Transverse colon (tissue), 4 donors: ENCODE measurements around the gene C21orf58. TPM values are rescaled to one million over a fixed set of nuclear protein-coding genes. Genes with fewer than 3 reads are reported as not detected.

ENCODE experiments used
- DNase-seq: peaks from one replicate; pipeline ENCODE4 v3.0.0-alpha.2; 2019
- H3K27ac ChIP-seq, 4 donors: fragments of 200-600 bp; sonication (generic); 2 replicates each; pipeline ENCODE4 v1.5.1; 2016 to 2018; ENCODE audit warnings: inconsistent platforms in 4 of 4
- H3K27me3 ChIP-seq: fragments of 200-600 bp; sonication (generic); 2 replicates; pipeline ENCODE4 v1.5.1; 2017; ENCODE audit warnings: inconsistent platforms
- H3K36me3 ChIP-seq, 4 donors: fragments of 200-600 bp; sonication (generic); 2 replicates each; pipeline ENCODE4 v1.5.1; 2017 to 2019; ENCODE audit warnings: inconsistent platforms in 4 of 4
- H3K4me1 ChIP-seq, 4 donors: fragments of 200-600 bp; sonication (generic); 2 replicates each; pipeline ENCODE4 v1.5.1; 2017 to 2020; ENCODE audit warnings: inconsistent platforms in 4 of 4
- H3K4me3 ChIP-seq, 4 donors: fragments of 200-600 bp; sonication (generic); 1 replicate in 1 of 4; 2 replicates in 3 of 4; pipeline versions ENCODE4 v1.5.1 to v1.6.1; 2017 to 2019; ENCODE audit warnings: inconsistent platforms in 4 of 4
- H3K9me3 ChIP-seq, 2 donors: fragments of 200-600 bp; sonication (generic); 2 replicates each; pipeline ENCODE4 v1.5.1; 2017 to 2019; ENCODE audit warnings: inconsistent platforms in 2 of 2
- CTCF ChIP-seq, 5 experiments: fragments of 200-600 bp in 3 of 5; fragments of 450-650 bp in 2 of 5; sonication (generic) in 3 of 5; IDR thresholded peaks; 1 replicate in 2 of 5; 2 replicates in 3 of 5; pipeline ENCODE4 v1.5.1; 2016 to 2017; ENCODE audit warnings: antibody characterized with exemption in 5 of 5, inconsistent platforms in 3 of 5, mild to moderate bottlenecking in 2 of 5, moderate library complexity in 1 of 5
- EP300 ChIP-seq: sonication (generic); formaldehyde crosslinking; IDR thresholded peaks from one replicate; pipeline ENCODE4 v1.6.1; 2017; ENCODE audit warnings: antibody characterized with exemption, low read depth
- POLR2A ChIP-seq: fragments of 450-650 bp; IDR thresholded peaks from one replicate; pipeline ENCODE4 v1.6.1; 2016; ENCODE audit warnings: antibody characterized with exemption, mild to moderate bottlenecking, moderate library complexity
- POLR2AphosphoS5 ChIP-seq, 3 donors: sonication (generic); formaldehyde crosslinking; IDR thresholded peaks; one replicate each; pipeline ENCODE4 v1.6.1; 2016; ENCODE audit warnings: antibody characterized with exemption in 3 of 3
- WGBS, 2 donors: methylation state at CpG; one replicate each; pipeline ENCODE4 v1.1.5; 2018; ENCODE audit warnings: low coverage in 1 of 2; 5-methylcytosine and 5-hydroxymethylcytosine counted together
- in situ Hi-C, 4 donors: fragments of 200-750 bp; cut with MboI; loops; one replicate each; pipeline versions ENCODE4 v1.15.0 to v1.15.1; 2017; ENCODE audit warnings: low sequenced_read_pairs in 3 of 4, low pct_ligation_motif_present in 1 of 4, low pct_unique_long_range_greater_than_20kb in 1 of 4
- intact Hi-C: fragments of 100-400 bp; cut with DNase I; formaldehyde crosslinking; loops from one replicate; pipeline ENCODE4 v1.15.1; 2023; ENCODE audit warnings: low total_unique reads
- total RNA-seq, 4 donors: library from RNA; depleted of rRNA; stranded (reverse); fragments of >200 nt; gene quantifications; one replicate each; pipeline ENCODE4 v1.1.0, GENCODE V29; 2016

The C21orf58 gene
- total RNA-seq, 4 donors from 2014 or later: 2.5 to 79.8 (median 7.6) TPM

GRCh38 chr21:46264046-46264689, 59.5 kb downstream of the C21orf58 start:
- H3K27ac ChIP-seq: no peak overlapping the region
- in situ Hi-C loops: no loop called here
- 93% methylated on average over 22 of the region's 22 CpGs; no CpG with 5 or more reads in 1 of the 2 donors for WGBS, 2 donors
- H3K36me3 ChIP-seq: peaks cover 0 to 64% (median 33%) of the 10 kb centered on the region in 4 donors
- no peak for DNase-seq
- no peak overlapping the region for H3K4me3 ChIP-seq
- no peaks in the 10 kb centered on the region for H3K9me3 ChIP-seq
- intact Hi-C loops: no loop called here
- H3K4me1 ChIP-seq: no peaks in the 10 kb centered on the region
- TF ChIP-seq POLR2AphosphoS5 (IDR thresholded peaks at IDR 0.05) (no peak), CTCF (IDR thresholded peaks at IDR 0.05) (no peak), POLR2A (no peak), EP300 (no peak)
- no peaks in the 10 kb centered on the region for H3K27me3 ChIP-seq

DNA sequence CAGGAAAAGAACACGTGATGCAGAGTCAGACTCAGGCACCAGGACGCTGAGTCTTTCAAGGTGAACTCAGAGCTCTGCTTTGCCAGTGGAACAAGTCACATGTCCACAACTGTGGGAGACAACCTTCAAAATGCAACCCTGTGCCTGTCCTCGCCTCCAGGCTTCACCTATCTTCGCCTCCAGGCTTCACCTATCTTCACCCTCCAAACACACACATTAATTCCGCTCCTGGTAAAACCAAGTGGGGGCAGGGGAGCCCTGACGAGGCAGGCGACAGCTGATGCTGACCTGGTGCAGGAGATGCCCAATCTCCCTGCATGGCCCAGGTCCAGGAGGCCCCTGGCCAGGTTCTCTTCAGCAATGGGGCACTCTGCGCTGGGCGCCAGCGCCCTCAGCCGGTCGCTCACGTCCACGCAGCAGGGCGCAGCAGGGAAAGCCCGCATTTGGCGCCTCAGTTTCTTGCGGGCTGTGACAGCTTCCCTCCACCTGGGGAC, 67.1 kb downstream of the C21orf58 start:
- H3K36me3 ChIP-seq: peaks cover 0 to 82% (median 37%) of the 10 kb centered on the region in 4 donors
- 92% methylated on average over 18 of the region's 18 CpGs; no CpG with 5 or more reads in 1 of the 2 donors for WGBS, 2 donors
- no peaks in the 10 kb centered on the region for H3K27me3 ChIP-seq
- in situ Hi-C loops: no loop called here
- intact Hi-C loops: no loop called here
- H3K4me3 ChIP-seq: no peak overlapping the region
- H3K27ac ChIP-seq: no peak overlapping the region
- H3K9me3 ChIP-seq: no peaks in the 10 kb centered on the region
- H3K4me1 ChIP-seq: no peaks in the 10 kb centered on the region
- DNase-seq: no peak
- TF ChIP-seq POLR2A (no peak), CTCF (IDR thresholded peaks at IDR 0.05) (no peak), POLR2AphosphoS5 (IDR thresholded peaks at IDR 0.05) (no peak), EP300 (no peak)

DNA sequence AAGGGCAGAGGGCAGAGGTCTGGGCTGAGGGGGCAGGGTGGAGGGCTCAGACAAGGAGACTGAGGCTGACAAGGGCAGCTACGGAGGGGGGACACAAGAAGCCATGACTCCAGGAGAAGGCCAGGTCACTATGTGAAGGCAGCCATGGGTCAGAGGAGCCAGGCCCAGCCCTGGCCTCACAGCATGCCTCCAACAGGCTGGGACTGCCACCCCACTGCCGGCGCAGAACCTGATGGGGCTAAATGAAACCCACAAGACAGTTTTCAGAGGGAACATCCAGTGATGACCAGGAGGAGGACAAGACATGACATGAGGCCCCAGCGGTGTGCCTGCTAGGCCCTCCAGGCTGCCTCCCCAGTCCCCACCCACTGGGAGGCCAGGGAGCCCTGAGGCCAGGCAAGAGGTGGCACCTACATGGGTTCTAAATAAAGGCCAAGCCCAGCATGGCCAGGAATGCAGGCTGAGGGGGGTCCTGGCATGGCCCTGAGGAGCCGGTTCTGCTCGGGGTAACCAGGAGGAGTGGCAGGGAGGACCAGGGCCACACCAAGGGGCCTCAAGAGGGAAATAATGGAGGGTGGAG, 67.8 kb downstream of the C21orf58 start:
- Histone ChIP-seq H3K4me3 (no peak overlapping the region), H3K4me1 (no peaks in the 10 kb centered on the region), H3K9me3 (no peaks in the 10 kb centered on the region), H3K27ac (no peak overlapping the region), H3K36me3 (peaks cover 0 to 79% (median 36%) of the 10 kb centered on the region in 4 donors), H3K27me3 (no peaks in the 10 kb centered on the region)
- in situ Hi-C loops (no loop called here), intact Hi-C loops (no loop called here)
- no peak for DNase-seq
- 89 to 100% methylated on average over 2 to 6 of the region's 6 CpGs for WGBS, 2 donors
- TF ChIP-seq EP300 (no peak), POLR2A (no peak), CTCF (IDR thresholded peaks at IDR 0.05) (no peak), POLR2AphosphoS5 (IDR thresholded peaks at IDR 0.05) (no peak)

DNA sequence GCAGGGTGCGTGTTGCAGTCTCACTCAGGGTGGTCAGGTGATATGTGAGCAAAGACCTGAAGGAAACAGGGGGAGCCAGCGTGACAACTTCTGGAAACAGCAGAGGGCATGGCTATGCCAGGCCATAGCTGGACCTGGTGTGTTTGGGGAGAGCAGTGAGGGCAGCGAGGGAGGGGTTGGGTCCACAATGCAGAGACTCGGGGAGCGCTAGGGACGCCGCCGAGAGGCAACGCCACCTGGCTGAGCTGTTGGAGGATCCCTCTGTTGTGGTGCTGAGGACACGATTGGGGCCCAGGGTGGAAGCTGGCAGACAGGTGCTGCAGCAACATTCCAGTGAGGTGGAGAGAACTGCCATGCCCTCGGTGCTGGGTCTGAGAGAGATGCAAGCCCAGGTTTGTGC, 68.5 kb downstream of the C21orf58 start:
- H3K36me3 ChIP-seq: peaks cover 0 to 75% (median 36%) of the 10 kb centered on the region in 4 donors
- no peaks in the 10 kb centered on the region for H3K4me1 ChIP-seq
- no peaks in the 10 kb centered on the region for H3K27me3 ChIP-seq
- no peak overlapping the region for H3K4me3 ChIP-seq
- H3K27ac ChIP-seq: no peak overlapping the region
- in situ Hi-C loops: no loop called here
- no peaks in the 10 kb centered on the region for H3K9me3 ChIP-seq
- DNase-seq: no peak
- intact Hi-C loops: no loop called here
- TF ChIP-seq CTCF (IDR thresholded peaks at IDR 0.05): no peak
- no peak for TF ChIP-seq POLR2AphosphoS5 (IDR thresholded peaks at IDR 0.05)
- no peak for TF ChIP-seq POLR2A
- 83 to 93% methylated on average over 1 to 11 of the region's 11 CpGs for WGBS, 2 donors
